Panc1 (cell line): ENCODE data around the gene UNCX. TPM values are rescaled to one million over a fixed set of nuclear protein-coding genes. Genes with fewer than 3 reads are reported as not detected.

Experiments
- ATAC-seq: fragments of 200-7000 bp; cut with Tn5 transposase; 2 replicates; pipeline ENCODE4 v1.9.1; 2020; ENCODE audit warnings: mild to moderate bottlenecking, moderate library complexity
- BruUV-seq: library from RNA; stranded (reverse); fragments of 400-500 nt; replicated peaks from 2 replicates; lab custom pipeline; 2021; lab: Mats Ljungman, UMichigan
- CTCF ChIA-PET: fragments of 300-600 bp; sonication (Branson Sonifier 250); formaldehyde crosslinking; loops from one replicate; lab custom pipeline; 2022; ENCODE audit warnings: antibody characterized with exemption; lab: Charles Lee
- POLR2A ChIA-PET: fragments of 300-600 bp; sonication (Branson Sonifier 250); formaldehyde crosslinking; loops from one replicate; lab custom pipeline; 2022; ENCODE audit warnings: antibody characterized with exemption; lab: Charles Lee
- DNase-seq: peaks from one replicate; pipeline ENCODE4 v3.0.0-alpha.2; 2010; ENCODE audit warnings: low read depth, low spot score
- H3K27ac ChIP-seq: 2 replicates; pipeline ENCODE4 v1.5.1; 2011; ENCODE audit warnings: mild to moderate bottlenecking, low read length, inconsistent platforms
- H3K27me3 ChIP-seq: fragments of 200-500 bp; sonication (Bioruptor generic); 2 replicates; pipeline ENCODE4 v1.6.0; 2014; ENCODE audit warnings: low read length, inconsistent platforms; ENCODE audit not compliant: control insufficient read depth, insufficient read depth
- H3K36me3 ChIP-seq: fragments of 200-500 bp; sonication (Bioruptor generic); 2 replicates; pipeline ENCODE4 v1.5.1; 2014; ENCODE audit warnings: inconsistent platforms, mild to moderate bottlenecking, low read length, moderate library complexity; ENCODE audit not compliant: control insufficient read depth, insufficient read depth
- H3K4me1 ChIP-seq: 2 replicates; pipeline ENCODE4 v1.5.1; 2011; ENCODE audit warnings: inconsistent platforms, mild to moderate bottlenecking, low read length, moderate library complexity; ENCODE audit not compliant: control insufficient read depth, insufficient read depth
- H3K4me3 ChIP-seq, 2 experiments: 2 replicates each; pipeline ENCODE4 v1.5.1; 2011 to 2012; ENCODE audit warnings: low read depth in 2 of 2, low read length in 2 of 2, mild to moderate bottlenecking in 2 of 2, inconsistent platforms in 1 of 2, moderate library complexity in 1 of 2
- H3K9me3 ChIP-seq: fragments of 200-500 bp; sonication (Bioruptor generic); 2 replicates; pipeline ENCODE4 v1.5.1; 2014; ENCODE audit warnings: low read depth, mild to moderate bottlenecking, inconsistent platforms, low read length, moderate library complexity; ENCODE audit not compliant: control insufficient read depth, insufficient read depth
- CTCF ChIP-seq: fragments of 450-650 bp; IDR thresholded peaks from 2 replicates; pipeline ENCODE4 v1.5.1; 2017; ENCODE audit warnings: mild to moderate bottlenecking
- POLR2AphosphoS5 ChIP-seq: IDR thresholded peaks from 2 replicates; pipeline ENCODE4 v1.6.1; 2012; ENCODE audit warnings: mild to moderate bottlenecking, low read depth, low read length, moderate library complexity
- REST ChIP-seq, 2 experiments: IDR thresholded peaks; 2 replicates each; pipeline ENCODE4 v1.6.1; 2011 to 2012; ENCODE audit warnings: low read depth in 2 of 2, control low read depth in 1 of 2, low read length in 1 of 2, mild to moderate bottlenecking in 1 of 2, moderate library complexity in 1 of 2; ENCODE audit not compliant: insufficient read depth in 1 of 2
- SIN3A ChIP-seq: IDR thresholded peaks from 2 replicates; pipeline ENCODE4 v1.6.1; 2012; ENCODE audit warnings: low read depth, mild to moderate bottlenecking, low read length, moderate library complexity, borderline replicate concordance; ENCODE audit not compliant: insufficient read depth
- TCF7L2 ChIP-seq: IDR thresholded peaks from 2 replicates; pipeline ENCODE4 v1.6.1; 2011; ENCODE audit warnings: mild to moderate bottlenecking, low read depth, low read length, inconsistent platforms
- in situ Hi-C: cut with HindIII; loops from 2 replicates; pipeline ENCODE4 v1.10.0; 2016; ENCODE audit warnings: low sequenced_read_pairs, low pct_unique_long_range_greater_than_20kb
- intact Hi-C: fragments of 100-400 bp; cut with micrococcal nuclease; formaldehyde crosslinking; loops from one replicate; pipeline ENCODE4 v1.10.0; 2022; ENCODE audit not compliant: unreplicated experiment
- total RNA-seq: library from RNA; stranded (reverse); gene quantifications from one replicate; pipeline ENCODE4 v1.2.1, GENCODE V29; 2021; ENCODE audit not compliant: unreplicated experiment

Gene UNCX
- total RNA-seq, 1 experiment from 2014 or later: not detected

DNA sequence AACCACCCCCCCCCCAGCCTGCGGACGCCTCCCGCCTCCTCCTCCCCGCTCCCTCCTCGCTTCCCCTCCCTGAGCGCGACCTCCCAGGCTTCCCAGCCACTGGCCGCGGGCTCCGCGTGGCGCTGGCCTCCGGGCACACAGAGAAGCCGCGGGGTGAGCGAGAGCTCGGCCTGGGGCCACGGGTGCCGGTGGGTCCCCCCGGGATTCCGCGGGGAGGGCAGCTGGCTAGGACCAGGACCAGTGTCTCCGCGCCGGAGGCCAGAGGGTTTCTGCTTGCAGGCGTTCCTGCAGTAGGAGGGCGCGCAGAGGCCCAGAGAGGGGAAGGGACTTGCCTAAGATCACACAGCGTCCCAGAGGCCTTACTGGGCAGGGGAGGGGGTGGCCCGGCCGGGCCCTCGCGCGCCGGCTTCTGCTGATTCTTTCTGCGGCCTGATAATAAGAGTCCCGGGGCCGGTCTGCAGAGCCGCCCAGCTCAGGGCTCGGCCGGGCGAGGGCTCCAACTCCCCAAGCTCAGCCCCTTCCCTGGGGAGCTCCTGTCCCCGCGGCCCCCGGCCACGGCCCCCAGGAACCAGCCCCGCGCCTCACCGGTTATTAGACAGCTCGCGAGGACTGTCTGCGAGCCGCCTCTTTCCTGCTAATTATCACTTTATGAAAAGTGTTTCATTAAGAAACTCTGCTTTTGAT, 10.1 kb downstream of the UNCX start:
- ChIA-PET POLR2A (no interaction called here), CTCF (no interaction called here)
- Histone ChIP-seq H3K27ac (no peak overlapping the region), H3K4me1 (peaks cover 3% of the 10 kb centered on the region; the same call in 1 of the 2 replicates), H3K4me3 (no peak overlapping the region), H3K36me3 (no peaks in the 10 kb centered on the region), H3K27me3 (peaks cover 20% of the 10 kb centered on the region), H3K9me3 (no peaks in the 10 kb centered on the region)
- DNase-seq (no peak), ATAC-seq (no peak)
- no TSS peak for BruUV-seq
- TF ChIP-seq TCF7L2 (no peak), SIN3A (no peak), REST (IDR thresholded peaks at IDR 0.05; ENCODE audit: insufficient read depth in 1 of 2, low read depth in 2 of 2, low read length in 1 of 2) (no peak), CTCF (no peak), POLR2AphosphoS5 (no peak)
- intact Hi-C loops (no loop called here), in situ Hi-C loops (no loop called here)

GRCh38 chr7:1243290-1243963, 10.8 kb downstream of the UNCX start:
- no peak for TF ChIP-seq CTCF
- no peak for TF ChIP-seq REST (IDR thresholded peaks at IDR 0.05; ENCODE audit: insufficient read depth in 1 of 2, low read depth in 2 of 2, low read length in 1 of 2)
- TF ChIP-seq POLR2AphosphoS5: no peak
- no peak for TF ChIP-seq SIN3A
- no peak for TF ChIP-seq TCF7L2
- no peaks in the 10 kb centered on the region for H3K36me3 ChIP-seq
- in situ Hi-C loops: no loop called here
- no peak for ATAC-seq
- no peak for DNase-seq
- no TSS peak for BruUV-seq
- no peak overlapping the region for H3K4me3 ChIP-seq
- peaks cover 5% of the 10 kb centered on the region; the same call in 1 of the 2 replicates for H3K4me1 ChIP-seq
- no peaks in the 10 kb centered on the region for H3K9me3 ChIP-seq
- ChIA-PET CTCF (no interaction called here), POLR2A (no interaction called here)
- peaks cover 18% of the 10 kb centered on the region for H3K27me3 ChIP-seq
- H3K27ac ChIP-seq: no peak overlapping the region
- intact Hi-C loops: no loop called here
